HG03571 (cell line): ENCODE data around the gene TRABD2B.

Experiments
- ATAC-seq: cut with Tn5 transposase; IDR thresholded peaks from one replicate; pipeline ENCODE4 v1.9.1; 2021; ENCODE audit not compliant: unreplicated experiment

The TRABD2B gene

GRCh38 chr1:48022306-48022705 is 25.1 kb upstream of the TRABD2B start:
- ATAC-seq, result no peak

GRCh38 chr1:48021792-48022191 is 24.6 kb upstream of the TRABD2B start:
- ATAC-seq, result no peak

- no peak for ATAC-seq
These were observed 22.6 kb upstream of the TRABD2B start for GRCh38 chr1:48019714-48020315.

GRCh38 chr1:48018799-48019198 is 21.6 kb upstream of the TRABD2B start:
- ATAC-seq, result no peak

- ATAC-seq, result no peak
These were observed 20.5 kb upstream of the TRABD2B start for GRCh38 chr1:48017716-48018115.

- no peak for ATAC-seq
These were observed 19.3 kb upstream of the TRABD2B start for GRCh38 chr1:48016515-48016914.

GRCh38 chr1:48013270-48013669 is 16.1 kb upstream of the TRABD2B start:
- no peak for ATAC-seq

GRCh38 chr1:48007047-48007446 is 9.9 kb upstream of the TRABD2B start:
- no peak for ATAC-seq

- ATAC-seq, result no peak
These were observed 9.1 kb upstream of the TRABD2B start for GRCh38 chr1:48006264-48006663.

- no peak for ATAC-seq
These were observed 8.3 kb upstream of the TRABD2B start for GRCh38 chr1:48005253-48006117.

GRCh38 chr1:48003741-48004531 is 6.8 kb upstream of the TRABD2B start:
- no peak for ATAC-seq

- ATAC-seq, result no peak
These were observed 5.0 kb upstream of the TRABD2B start for GRCh38 chr1:48002142-48002541.

- no peak for ATAC-seq
These were observed 4.5 kb upstream of the TRABD2B start for GRCh38 chr1:48001696-48002095.

- no peak for ATAC-seq
These were observed 3.7 kb upstream of the TRABD2B start for GRCh38 chr1:48000883-48001282.

- ATAC-seq, result no peak
These were observed 1.9 kb upstream of the TRABD2B start for GRCh38 chr1:47999097-47999496.

- ATAC-seq, result no peak
These were observed 1.3 kb upstream of the TRABD2B start for GRCh38 chr1:47998396-47998990.

GRCh38 chr1:47996406-47997226 is 569 bp downstream of the TRABD2B start:
- no peak for ATAC-seq

GRCh38 chr1:47996060-47996405 is 1.2 kb downstream of the TRABD2B start:
- no peak for ATAC-seq

- ATAC-seq, result no peak
These were observed 1.7 kb downstream of the TRABD2B start for GRCh38 chr1:47995306-47996050.
